Hematopoietic multipotent progenitor cell treated with erythropoietin and hydrocortisone succinate and interleukin-3 and kit ligand, for 17 days (in vitro differentiated cells): ENCODE data around the gene NCAPG2.
"Not testable (repeated sequence)": the region's sequence is repeated elsewhere in the genome, so short reads cannot be mapped to it uniquely, and the experiment has no call there.

Experiments
- DNase-seq: peaks from one replicate; pipeline ENCODE4 v3.0.0-alpha.2; 2015; ENCODE audit warnings: low spot score

NCAPG2 gene

DNA sequence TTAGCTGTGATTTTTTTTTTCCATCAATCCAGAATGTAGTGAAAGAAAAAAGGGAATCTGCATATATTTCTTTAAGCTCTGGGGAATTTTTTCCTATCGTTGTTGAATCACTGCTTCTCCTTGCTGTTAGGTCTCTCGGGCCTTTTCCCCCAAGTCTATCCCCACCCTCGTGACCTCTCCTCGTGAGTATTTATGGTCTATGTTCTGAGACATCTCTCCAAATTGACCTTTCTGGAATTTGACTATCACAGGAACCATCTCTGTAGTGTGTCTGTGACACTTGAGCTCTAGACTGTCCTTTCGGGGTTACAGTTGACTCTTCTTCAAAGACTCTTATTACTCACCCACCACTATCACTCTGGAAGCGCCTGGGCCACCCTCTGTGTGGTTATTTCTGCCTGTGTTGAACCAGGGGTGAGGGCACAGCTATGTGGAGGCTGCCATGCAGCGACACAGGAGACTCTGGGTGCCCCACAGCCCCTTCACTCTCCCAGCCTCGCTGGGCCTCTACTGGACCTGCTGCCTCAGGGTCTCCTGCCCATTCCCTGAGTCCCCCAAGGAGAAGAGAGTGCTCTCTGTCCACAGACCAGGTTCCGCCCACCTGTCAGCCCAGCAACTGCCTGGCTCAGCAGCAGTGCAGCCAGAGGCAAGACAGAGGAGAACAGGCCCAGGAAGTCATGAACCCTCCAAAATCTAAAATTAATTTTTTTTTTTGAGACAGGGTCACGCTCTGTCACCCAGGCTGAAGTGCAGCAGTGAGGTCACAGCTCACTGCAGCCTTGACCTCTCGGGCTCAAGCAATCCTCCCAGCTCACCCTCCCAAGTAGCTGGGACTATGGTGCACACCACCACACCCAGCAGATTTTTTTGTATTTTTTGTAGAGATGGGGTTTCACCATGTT lies 71.3 kb downstream of the NCAPG2 start:
- no peak for DNase-seq

DNA sequence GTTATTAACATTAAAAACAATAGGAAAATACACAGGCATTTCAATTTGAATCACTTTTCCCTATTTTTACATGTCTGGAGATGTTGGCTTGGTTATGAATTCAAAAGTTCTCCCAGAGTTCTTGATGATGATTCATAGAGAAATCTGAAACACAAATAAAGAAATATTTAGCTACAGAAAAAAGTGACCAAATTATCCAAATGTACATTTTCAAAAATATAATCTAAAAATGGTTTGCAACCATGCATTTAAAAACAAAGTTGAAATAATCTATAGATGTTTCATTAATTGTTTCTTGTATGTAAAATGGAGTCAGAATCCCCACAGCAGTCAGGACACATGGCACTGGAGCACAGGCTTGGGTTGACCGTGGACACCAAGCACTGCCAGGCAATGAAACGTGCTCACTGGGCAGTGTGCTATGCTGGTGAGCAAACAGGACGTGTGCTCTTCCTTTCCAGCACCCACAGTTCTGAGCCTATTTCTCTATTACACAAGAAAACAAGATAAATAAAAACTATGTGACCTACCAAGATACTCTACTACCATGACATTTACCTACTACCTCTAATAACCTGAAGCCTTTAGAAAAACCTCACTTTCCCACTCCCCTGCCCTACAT lies 72.9 kb downstream of the NCAPG2 start:
- no peak for DNase-seq

DNA sequence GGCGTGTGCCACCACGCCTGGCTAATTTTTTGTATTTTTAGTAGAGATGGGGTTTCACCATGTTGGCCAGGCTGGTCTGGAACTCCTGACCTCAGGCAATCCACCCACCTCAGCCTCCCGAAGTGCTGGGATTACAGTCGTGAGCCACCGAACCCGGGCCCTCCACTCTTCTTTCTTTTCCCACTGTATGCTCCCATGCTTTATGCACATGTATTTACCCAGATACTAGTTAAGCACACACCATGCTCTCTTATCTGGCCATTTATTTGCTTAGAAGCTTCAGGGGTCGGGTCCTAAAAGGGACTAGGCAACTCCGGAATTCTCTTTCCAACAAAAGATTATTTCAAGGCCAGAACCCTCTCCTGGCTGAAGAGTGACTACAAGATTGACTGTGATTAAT lies 78.3 kb downstream of the NCAPG2 start:
- DNase-seq: not testable (repeated sequence)

DNA sequence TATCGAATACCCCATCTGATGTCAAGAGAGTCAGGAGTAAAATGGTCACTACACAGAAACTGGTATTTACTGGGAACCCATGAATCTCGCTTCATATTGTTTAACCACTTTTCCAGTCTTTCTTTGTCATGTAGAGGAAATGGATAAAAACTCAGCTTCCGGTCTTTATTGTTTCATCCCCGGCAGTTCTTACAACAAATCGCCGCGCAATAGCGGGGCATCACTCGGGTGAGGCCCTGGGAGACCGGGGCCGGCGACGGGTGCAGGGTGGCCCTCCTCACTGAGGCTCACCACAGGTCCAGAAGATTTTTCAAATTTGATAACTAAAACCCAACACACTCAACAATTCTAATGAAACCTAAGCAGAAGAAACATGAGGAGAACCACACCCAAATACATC lies 81.4 kb downstream of the NCAPG2 start:
- DNase-seq: no peak

DNA sequence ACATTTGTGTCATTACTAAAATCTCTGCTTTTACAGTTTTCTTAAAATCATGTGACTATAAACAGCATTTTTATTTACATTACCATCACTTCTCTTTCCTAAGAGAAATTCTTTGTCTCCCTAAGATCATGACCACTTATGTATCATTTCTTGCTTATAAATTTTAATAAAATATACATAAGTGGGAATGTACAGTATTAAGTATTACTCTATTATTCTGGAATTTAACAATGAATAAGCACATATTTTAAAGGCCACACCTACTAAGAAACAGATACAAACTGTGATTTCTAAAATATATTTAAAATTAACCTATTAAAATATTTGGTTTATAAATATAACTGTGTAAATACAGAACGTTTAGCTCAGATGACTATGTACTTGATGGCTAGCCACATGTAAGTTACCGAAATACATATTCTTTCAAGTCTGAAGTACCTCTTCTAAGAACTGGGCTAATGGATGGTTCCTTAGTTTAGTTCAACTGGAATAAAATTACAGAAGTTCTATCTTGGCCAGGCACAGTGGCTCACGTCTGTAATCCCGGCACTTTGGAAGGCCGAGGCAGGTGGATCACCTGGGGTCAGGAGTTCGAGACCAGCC lies 83.7 kb downstream of the NCAPG2 start:
- DNase-seq: no peak

DNA sequence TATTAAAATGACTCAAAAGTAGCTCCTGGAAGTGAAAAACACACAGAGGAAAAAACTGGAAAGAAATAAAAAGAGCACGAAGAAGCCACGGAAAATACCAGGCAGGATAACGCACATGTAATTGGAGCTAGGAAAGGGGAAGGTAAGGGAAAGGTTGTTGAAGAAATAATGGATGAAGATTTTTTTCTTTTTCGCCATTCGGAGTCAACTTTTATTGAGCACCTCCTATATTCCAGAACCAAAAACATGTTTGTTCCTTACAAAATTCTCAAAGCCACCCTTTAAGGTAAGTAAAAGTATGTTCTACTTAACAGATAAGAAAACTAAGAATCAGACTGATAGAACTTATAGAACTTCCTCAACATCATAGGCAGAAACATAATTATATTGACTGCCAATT lies 84.2 kb downstream of the NCAPG2 start:
- no peak for DNase-seq

DNA sequence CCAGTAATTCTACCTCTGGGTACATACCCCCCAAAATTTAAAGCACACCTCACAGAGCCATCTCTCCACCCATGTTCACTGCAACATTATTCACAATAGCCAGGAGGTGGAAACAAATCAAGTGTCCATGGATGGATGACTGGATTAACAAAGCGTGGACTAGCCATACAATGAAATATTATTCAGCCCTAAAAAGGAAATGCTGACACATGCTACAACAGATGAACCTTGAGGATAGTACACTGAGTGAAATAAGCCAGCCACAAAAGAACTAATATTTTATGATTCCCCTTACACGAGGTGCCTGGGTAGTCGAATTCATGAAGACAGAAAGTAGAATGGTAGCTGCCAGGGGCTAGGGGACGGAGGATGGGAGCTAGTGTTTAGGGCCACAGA lies 85.9 kb downstream of the NCAPG2 start:
- no peak for DNase-seq

DNA sequence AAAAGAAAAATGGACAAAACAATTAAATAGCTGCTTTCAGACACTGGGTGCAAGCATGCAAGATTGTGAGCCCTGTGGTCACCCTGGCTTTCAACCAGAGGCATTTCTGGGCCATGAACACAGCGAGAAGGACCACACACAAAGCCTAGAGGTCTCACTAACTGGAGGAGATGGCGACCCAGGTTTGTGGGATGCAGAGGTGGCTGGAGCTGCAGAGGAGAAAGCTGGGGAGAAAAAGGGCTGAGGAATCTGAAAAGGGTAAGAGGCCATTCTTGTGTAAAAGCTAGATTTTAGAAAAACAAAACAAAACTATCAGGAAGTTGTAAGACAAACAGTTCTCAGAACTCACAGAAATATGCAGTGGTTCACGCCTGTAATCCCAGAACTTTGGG lies 86.9 kb downstream of the NCAPG2 start:
- no peak for DNase-seq

DNA sequence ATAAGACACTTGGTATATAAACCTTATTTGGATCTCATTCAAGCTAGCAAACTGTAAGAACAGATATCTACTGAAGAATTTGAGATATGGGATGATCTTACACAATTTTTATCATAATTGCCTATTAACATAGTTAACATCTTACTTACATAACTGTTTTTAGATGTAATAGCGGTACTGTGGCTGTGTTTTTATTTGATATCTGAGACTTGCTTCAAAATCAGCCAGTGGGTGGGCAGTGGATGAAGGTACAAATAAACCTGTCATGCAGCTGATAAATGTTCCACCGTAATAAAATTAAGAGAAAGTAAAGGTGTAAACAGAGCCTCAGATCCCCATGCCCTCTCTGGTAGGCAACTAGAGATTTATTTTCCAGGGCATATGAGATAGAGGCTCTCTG lies 88.6 kb downstream of the NCAPG2 start:
- DNase-seq: no peak

DNA sequence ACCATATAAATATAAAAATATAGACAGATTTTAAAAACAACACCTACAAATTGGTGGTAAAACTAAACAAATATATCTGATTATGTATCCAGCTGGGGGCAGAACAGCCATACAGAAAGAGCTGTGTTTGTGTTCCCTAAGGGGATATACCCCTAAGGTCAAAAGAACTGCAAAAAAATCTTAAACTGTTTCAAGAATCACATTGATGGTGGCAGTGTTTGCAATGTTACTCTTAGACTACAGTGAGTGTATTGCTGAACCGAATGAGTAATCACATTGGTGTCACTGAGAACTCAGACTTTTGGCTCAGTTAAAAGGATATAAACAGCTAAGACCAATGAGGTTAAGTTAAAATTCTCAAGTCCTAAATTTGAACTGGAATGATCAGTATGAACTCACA lies 89.9 kb downstream of the NCAPG2 start:
- no peak for DNase-seq

DNA sequence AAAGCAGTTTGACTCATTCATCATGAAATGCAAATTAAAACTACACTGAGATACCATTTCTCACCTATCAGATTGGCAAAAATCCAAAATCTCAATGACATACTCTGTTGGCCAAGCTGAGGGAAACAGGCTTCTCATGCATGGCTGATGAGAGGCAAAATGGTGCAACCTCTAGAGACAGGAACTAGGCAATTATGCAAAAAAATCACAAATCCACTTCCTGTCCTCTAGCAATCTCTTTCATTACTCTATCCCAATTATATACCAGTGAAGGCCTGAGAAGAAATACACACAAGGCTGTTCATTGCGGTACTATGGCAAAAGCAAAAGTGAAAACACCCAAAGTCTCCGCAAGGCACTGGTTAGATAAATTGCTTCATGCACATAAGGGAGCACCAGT lies 91.1 kb downstream of the NCAPG2 start:
- no peak for DNase-seq

DNA sequence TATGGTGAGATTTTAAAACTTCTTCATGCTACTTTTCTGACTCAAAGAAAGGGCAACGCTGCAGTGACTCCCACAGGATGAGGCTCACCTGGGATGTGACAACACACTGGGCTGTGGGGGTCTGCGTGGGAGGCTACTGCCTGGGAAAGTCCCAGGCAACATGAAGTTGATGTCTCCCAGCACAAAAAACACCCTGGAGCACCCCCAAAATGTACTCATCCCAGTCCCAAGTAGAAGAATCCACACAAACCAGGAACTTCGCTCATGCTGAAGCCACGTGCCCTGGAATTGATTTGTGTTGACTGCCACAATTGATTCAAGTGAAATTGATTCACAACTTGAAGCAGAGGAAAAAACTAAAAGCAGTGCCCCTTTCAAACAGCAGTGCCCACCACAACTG lies 92.1 kb downstream of the NCAPG2 start:
- no peak for DNase-seq

DNA sequence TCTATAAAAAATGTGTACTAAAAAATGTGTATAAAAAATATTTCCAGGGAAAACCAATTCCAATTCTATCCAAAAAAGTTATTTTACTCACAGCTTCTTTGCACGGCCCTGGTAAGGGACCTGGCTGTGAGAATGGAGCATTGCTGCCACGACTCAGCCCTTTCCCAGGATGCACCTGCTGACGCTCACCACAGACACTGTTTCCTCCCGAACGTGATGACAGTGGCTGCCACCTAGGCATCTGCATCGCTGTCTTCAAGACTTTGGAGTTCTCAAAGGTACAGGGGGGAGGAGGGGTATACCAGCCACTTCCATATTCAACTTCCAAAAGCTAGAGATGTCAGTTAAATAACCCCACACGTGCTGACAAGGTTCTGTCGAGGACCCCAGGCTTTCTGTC lies 93.1 kb downstream of the NCAPG2 start:
- DNase-seq: no peak

DNA sequence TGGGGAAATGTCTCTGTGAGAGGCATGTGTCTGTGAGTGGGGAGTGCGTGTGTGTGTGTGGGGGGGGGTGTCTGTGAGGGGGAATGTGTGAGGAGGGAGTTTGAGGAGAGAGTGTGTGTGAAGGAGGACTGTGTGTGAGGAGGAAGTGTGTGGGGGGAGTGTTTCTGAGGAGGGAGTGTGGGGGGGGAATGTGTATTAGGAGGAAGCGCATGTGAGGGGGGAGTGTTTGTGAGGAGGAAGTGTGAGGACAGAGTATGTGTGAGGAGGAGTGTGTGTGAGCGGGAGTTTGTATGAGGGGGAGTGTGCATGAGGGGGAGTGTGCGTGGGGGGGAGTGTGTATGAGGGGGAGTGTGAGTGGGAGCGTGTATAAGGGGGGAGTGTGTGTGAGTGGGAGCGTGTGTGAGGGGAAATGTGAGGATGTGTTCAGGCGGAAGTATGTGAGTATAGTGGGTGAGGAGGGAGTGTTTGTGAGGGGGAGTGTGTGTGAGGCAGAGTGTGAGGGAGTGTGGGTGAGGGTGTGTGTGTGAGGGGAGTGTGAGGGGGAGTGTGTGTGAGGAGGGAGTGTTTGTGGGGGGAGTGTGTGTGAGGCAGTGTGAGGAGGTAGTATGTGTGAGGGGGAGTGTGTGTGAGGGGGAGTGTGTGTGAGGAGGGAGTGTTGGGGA lies 95.2 kb downstream of the NCAPG2 start:
- no peak for DNase-seq

DNA sequence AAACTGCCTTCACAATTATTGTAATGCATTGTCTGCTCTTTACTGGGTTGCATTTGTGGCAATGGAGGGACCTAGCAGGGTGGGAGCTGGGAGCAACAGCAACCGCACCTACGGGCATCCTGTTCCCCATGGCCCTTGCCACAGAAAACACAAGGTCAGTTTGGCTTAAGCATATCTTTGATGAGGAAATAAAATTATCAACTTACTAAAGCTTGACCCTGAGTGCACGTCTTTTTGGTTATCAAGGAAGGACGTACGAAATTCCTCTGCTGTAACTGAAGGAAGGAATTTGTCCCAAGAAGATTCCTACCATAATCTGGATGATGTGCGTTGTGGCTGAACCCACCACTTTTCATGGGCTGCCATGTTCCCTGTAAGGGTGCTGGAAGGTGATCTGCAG lies 97.0 kb downstream of the NCAPG2 start:
- no peak for DNase-seq

DNA sequence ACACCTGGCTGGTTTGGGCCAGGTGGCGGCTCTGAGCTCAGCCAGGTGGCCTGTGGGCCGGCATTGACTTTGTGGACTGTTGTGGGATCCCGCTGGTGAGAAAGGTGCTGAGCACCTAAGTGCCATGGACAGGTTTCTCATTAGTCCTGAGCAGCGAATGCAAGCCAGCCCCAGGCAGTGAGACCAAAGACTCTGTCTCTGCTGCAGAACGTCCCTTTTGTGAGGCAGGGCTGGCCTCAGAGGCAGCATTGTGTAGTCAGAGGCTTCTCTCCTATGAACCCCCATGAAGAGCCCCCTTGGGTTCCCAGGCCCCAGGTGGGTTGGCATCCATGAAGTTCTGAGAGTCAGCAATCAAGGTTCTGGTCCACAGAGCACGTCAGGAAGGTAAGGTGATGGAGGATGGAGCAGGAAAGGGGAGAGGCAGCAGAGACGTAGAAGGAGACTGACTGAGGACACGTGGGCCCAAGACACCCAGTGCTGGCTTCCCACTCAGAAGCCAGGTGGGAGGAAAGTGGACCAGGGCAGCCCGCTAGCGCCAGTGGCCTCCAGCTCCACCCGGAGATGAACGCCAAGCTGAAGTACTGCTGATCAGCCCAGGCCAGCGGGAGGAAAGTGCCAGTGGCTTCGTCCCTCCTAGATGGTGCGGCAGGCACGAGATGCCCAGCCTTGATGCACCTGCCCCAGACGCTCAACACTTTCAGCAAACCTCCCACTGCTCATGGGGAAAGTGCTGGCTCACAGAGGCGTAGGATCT lies 97.8 kb downstream of the NCAPG2 start:
- DNase-seq: no peak

DNA sequence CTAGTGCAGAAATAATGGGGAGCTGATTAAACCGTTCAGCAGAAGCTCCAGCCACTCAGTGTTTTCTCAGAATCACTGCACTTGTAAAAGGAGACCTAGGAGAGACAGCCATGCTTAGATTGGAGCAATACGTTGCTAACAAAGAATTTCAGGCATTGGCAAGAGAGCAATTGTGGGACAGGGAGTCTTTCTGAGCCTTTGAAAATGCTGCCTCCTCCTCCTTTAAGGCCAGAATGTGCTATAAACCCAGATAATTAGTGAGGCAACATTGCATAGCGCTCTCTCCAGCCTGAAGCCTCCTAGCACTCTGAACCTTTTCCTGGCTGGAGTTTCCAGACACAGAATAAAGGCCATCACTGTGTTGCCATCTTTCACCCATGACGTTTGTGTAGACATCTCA lies 98.5 kb downstream of the NCAPG2 start:
- no peak for DNase-seq

DNA sequence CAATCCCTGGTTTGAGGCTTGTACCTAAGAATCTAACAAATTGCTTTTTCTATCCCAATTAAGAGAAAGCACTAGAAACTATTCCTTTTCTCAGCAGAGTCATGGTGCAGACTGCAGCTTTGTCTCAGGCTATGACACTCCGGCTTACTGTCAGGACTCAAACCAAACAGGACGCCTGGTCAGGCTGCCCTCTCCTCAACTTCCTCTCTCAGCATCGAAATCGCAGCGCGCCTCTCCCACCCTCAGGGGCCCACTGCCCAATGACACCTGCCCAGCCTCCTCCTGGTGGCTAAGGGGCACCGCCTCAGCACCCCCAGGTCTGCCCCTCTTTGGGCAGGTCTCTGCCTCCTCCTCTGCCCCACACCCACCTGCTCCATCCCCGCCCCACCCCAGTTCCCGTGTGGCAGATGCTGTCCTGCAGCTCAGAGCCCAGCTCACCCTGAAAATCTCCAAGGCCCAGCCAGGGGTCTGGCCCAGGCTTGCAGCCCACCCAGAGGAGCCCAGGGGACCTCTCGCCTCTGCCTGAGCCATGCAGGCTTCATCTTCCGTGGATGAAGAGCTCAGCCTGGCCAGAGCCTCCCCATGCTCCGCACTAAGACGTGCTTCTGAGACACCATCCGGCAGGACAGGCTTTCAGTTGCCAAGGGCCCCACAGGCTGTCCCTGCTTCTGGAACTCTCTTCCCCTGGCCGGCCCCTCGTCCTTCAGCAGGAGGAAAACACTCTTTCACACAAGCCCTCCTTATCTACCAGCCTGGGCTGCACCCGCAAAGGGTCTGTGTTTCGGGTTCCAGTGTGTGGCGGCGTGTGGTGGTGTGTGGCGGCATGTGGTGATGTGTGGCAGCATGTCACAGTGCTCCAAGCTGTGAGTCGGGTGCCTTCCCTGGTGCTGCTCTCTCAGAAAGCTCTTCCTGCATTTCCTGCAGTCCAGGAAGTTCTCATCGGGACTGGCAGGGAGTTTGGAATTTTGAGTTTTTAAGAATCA lies 100.5 kb downstream of the NCAPG2 start:
- no peak for DNase-seq

DNA sequence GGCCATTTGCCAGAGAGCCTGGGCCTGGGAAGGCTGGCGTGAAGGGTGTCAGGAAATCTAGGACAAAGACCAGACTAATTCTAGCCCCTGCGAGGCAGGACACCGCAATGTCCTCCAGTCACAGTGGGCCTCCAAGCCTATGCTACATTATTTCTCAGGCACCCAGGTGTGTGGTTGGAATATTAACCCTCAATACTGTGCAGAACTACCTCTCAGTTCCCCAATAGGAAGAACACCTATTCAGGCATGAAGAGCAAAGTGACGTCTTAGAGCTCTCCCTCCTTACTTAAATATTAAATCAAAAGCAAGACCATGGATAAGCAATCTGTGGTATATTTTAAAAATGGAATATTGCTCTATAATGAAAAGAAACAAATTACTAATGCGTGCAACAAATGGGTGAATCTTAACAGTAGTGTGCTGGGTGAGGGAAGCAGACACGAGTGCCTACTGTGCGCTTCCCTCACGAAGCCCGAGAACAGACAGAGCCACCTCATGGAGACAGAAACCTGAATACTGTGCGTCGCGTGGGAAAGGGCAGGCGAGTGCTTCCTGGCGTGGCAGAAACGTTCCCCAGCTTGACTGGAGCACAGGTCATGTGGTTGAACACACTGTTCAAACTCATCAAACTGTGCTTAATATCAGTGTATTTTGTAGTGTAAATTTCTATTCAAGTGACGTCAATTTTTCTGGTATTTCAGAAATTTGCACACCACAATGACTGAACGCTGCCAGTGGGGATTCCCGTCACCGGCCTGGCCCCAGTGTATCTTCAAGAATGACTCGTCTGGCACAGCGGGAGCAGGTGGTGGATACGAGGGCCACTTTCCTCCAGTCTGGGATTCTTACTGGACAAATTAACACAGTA lies 101.5 kb downstream of the NCAPG2 start:
- no peak for DNase-seq

DNA sequence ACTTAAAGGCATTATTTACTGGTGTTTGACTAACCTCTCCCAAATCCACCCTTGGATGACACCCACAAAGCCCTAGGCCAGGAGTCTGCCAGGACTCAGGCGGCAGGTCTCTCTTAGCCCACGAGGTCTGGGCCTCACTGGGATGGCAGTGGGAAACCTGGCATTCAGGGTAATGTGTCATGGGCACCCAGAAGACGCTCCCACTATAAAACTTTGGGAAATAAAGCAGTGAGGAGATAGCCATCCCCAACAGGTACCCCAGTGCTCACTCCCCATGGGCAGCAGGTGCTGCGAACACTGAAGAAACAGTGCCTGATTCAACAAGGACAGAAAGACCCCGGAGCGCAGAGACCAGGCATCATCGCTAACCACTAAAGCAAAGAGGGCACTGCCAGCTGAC lies 102.6 kb downstream of the NCAPG2 start:
- DNase-seq: no peak
